CD14-positive monocyte (primary cell): ENCODE data around the gene ELAVL1. TPM values are rescaled to one million over a fixed set of nuclear protein-coding genes. Genes with fewer than 3 reads are reported as not detected.

Experiments used
- DNase-seq, 3 donors: peaks; one replicate each; pipeline ENCODE4 v3.0.0-alpha.2; 2011 to 2022
- H2AFZ ChIP-seq: 2 replicates; pipeline ENCODE4 v1.6.0; 2012; ENCODE audit warnings: mild to moderate bottlenecking, low read depth, low read length, inconsistent platforms; ENCODE audit not compliant: insufficient read depth, poor library complexity, severe bottlenecking
- H3K27ac ChIP-seq, 2 donors: 1 replicate in 1 of 2; 2 replicates in 1 of 2; pipeline ENCODE4 v1.5.1; 2012 to 2013; ENCODE audit warnings: low read length in 2 of 2, control low read depth in 1 of 2, inconsistent platforms in 1 of 2, low read depth in 1 of 2, mild to moderate bottlenecking in 1 of 2
- H3K27me3 ChIP-seq, 2 donors: one replicate each; pipeline versions ENCODE4 v1.6.0 to v1.6.1; 2011 to 2013; ENCODE audit warnings: low read length in 2 of 2; ENCODE audit not compliant: control insufficient read depth in 2 of 2, insufficient read depth in 2 of 2
- H3K36me3 ChIP-seq, 2 donors: replicated peaks in 1 of 2; 1 replicate in 1 of 2; 2 replicates in 1 of 2; pipeline versions ENCODE4 v1.5.1 to v1.6.1; 2012 to 2013; ENCODE audit warnings: low read length in 2 of 2, control low read depth in 1 of 2, inconsistent platforms in 1 of 2, mild to moderate bottlenecking in 1 of 2; ENCODE audit not compliant: insufficient read depth in 2 of 2, control insufficient read depth in 1 of 2
- H3K4me1 ChIP-seq, 2 donors: 1 replicate in 1 of 2; 2 replicates in 1 of 2; pipeline versions ENCODE4 v1.5.1 to v1.6.1; 2012 to 2013; ENCODE audit warnings: low read length in 2 of 2, control low read depth in 1 of 2, inconsistent platforms in 1 of 2, mild to moderate bottlenecking in 1 of 2, moderate library complexity in 1 of 2; ENCODE audit not compliant: insufficient read depth in 2 of 2, control insufficient read depth in 1 of 2
- H3K4me2 ChIP-seq: replicated peaks from 2 replicates; pipeline ENCODE3; 2012; ENCODE audit warnings: low read length, moderate library complexity, mild to moderate bottlenecking; ENCODE audit not compliant: poor library complexity, severe bottlenecking; ENCODE audit errors: extremely low read depth
- H3K4me3 ChIP-seq, 3 experiments: fragments of 200-600 bp in 1 of 3; sonication (generic) in 1 of 3; replicated peaks in 1 of 3; 1 replicate in 2 of 3; 2 replicates in 1 of 3; pipeline ENCODE4 v1.5.1; 2011 to 2013; ENCODE audit warnings: low read length in 3 of 3, mild to moderate bottlenecking in 3 of 3, control low read depth in 2 of 3, low read depth in 2 of 3, inconsistent platforms in 1 of 3, moderate library complexity in 1 of 3
- H3K79me2 ChIP-seq: 2 replicates; pipeline ENCODE4 v1.6.0; 2012; ENCODE audit warnings: mild to moderate bottlenecking, control low read depth, inconsistent platforms, low read length, moderate library complexity; ENCODE audit not compliant: insufficient read depth
- H3K9ac ChIP-seq: 2 replicates; pipeline ENCODE4 v1.6.0; 2017; ENCODE audit warnings: low read length, mild to moderate bottlenecking; ENCODE audit not compliant: insufficient read depth, poor library complexity, severe bottlenecking
- H3K9me3 ChIP-seq, 2 donors: replicated peaks in 1 of 2; 1 replicate in 1 of 2; 2 replicates in 1 of 2; pipeline versions ENCODE4 v1.5.1 to v1.6.1; 2012 to 2013; ENCODE audit warnings: low read length in 2 of 2, control low read depth in 1 of 2; ENCODE audit not compliant: control insufficient read depth in 1 of 2, insufficient read depth in 1 of 2
- H4K20me1 ChIP-seq: 2 replicates; pipeline ENCODE4 v1.6.0; 2012; ENCODE audit warnings: mild to moderate bottlenecking, low read length, control low read depth, moderate library complexity; ENCODE audit not compliant: insufficient read depth
- H3K27ac Mint-ChIP-seq, 7 donors: one replicate each; pipeline ENCODE4 v1.8.0; 2020; ENCODE audit warnings: mild to moderate bottlenecking in 7 of 7, mixed read lengths in 7 of 7, moderate library complexity in 6 of 7, inconsistent platforms in 2 of 7
- H3K27me3 Mint-ChIP-seq, 3 donors: one replicate each; pipeline ENCODE4 v1.8.0; 2021 to 2022; ENCODE audit warnings: low read depth in 3 of 3, mild to moderate bottlenecking in 3 of 3, mixed read lengths in 3 of 3, moderate library complexity in 3 of 3, inconsistent platforms in 1 of 3
- H3K36me3 Mint-ChIP-seq, 2 donors: one replicate each; pipeline ENCODE4 v1.8.0; 2020; ENCODE audit warnings: mixed read lengths in 2 of 2, inconsistent platforms in 1 of 2, mild to moderate bottlenecking in 1 of 2
- H3K4me1 Mint-ChIP-seq: one replicate; pipeline ENCODE4 v1.8.0; 2020; ENCODE audit warnings: mild to moderate bottlenecking, mixed read lengths
- H3K4me3 Mint-ChIP-seq, 2 donors: one replicate each; pipeline ENCODE4 v1.8.0; 2020; ENCODE audit warnings: mild to moderate bottlenecking in 2 of 2, mixed read lengths in 2 of 2, moderate library complexity in 1 of 2
- H3K9me3 Mint-ChIP-seq, 7 donors: one replicate each; pipeline ENCODE4 v1.8.0; 2020 to 2022; ENCODE audit warnings: mixed read lengths in 7 of 7, mild to moderate bottlenecking in 6 of 7, moderate library complexity in 6 of 7, inconsistent platforms in 2 of 7
- WGBS: methylation state at CpG from one replicate; pipeline ENCODE4 v1.1.5; 2013; ENCODE audit warnings: missing lambda C conversion rate; ENCODE audit not compliant: insufficient coverage; 5-methylcytosine and 5-hydroxymethylcytosine counted together
- intact Hi-C, 2 donors: fragments of 100-400 bp; cut with micrococcal nuclease; formaldehyde crosslinking; loops; one replicate each; pipeline versions ENCODE4 v1.15.0 to v1.15.1; 2023
- polyA plus RNA-seq, 3 donors: library from polyadenylated mRNA; depleted of rRNA in 1 of 3; unstranded in 2 of 3; stranded (reverse) in 1 of 3; fragments of 300-500 nt in 2 of 3; fragments of >200 nt in 1 of 3; fragmentation: Illumina TruSeq in 2 of 3; gene quantifications; 1 replicate in 2 of 3; 2 replicates in 1 of 3; pipeline ENCODE4 v1.2.3, GENCODE V29; 2012 to 2021
- TF ChIP-seq, protein P1 (sequence below): fragments of 200-600 bp; IDR thresholded peaks from one replicate; pipeline ENCODE4 v1.8.0; 2022; ENCODE audit warnings: antibody characterized with exemption, mild to moderate bottlenecking

ELAVL1 gene
- polyA plus RNA-seq, 3 donors: 25.1 to 31.1 (median 30.7) TPM

GRCh38 chr19:7908742-7909461 lies 96.5 kb downstream of the ELAVL1 start:
- Mint-ChIP-seq H3K36me3 (peaks cover 38 to 67% of the 10 kb centered on the region in 2 donors), H3K27ac (no peak overlapping the region), H3K27me3 (peaks cover 2 to 5% (median 4%) of the 10 kb centered on the region in 3 donors), H3K4me3 (no peak overlapping the region), H3K9me3 (no peaks in the 10 kb centered on the region), H3K4me1 (peaks cover 12% of the 10 kb centered on the region)
- H3K27ac ChIP-seq: no peak overlapping the region
- intact Hi-C loops: loop anchor here in 1 of 2 donors (10.0 kb wide), 1 partner anchor 274 kb away; the partner anchor contains the start of genes PCP2 and STXBP2
- H4K20me1 ChIP-seq: peaks cover 90% of the 10 kb centered on the region
- peaks cover 39% of the 10 kb centered on the region for H3K79me2 ChIP-seq
- no peaks in the 10 kb centered on the region for H3K27me3 ChIP-seq
- DNase-seq: no peak
- WGBS: 93% methylated on average over 17 of the region's 19 CpGs
- H3K4me1 ChIP-seq: peaks cover 10 to 14% of the 10 kb centered on the region in 2 donors
- H3K36me3 ChIP-seq: peaks cover 48 to 55% of the 10 kb centered on the region in 2 donors
- H3K4me2 ChIP-seq: no peak overlapping the region
- H3K4me3 ChIP-seq: no peak overlapping the region
- no peaks in the 10 kb centered on the region for H3K9me3 ChIP-seq
- no peak overlapping the region for H3K9ac ChIP-seq
- no peak overlapping the region for H2AFZ ChIP-seq
- TF ChIP-seq, protein P1, sequence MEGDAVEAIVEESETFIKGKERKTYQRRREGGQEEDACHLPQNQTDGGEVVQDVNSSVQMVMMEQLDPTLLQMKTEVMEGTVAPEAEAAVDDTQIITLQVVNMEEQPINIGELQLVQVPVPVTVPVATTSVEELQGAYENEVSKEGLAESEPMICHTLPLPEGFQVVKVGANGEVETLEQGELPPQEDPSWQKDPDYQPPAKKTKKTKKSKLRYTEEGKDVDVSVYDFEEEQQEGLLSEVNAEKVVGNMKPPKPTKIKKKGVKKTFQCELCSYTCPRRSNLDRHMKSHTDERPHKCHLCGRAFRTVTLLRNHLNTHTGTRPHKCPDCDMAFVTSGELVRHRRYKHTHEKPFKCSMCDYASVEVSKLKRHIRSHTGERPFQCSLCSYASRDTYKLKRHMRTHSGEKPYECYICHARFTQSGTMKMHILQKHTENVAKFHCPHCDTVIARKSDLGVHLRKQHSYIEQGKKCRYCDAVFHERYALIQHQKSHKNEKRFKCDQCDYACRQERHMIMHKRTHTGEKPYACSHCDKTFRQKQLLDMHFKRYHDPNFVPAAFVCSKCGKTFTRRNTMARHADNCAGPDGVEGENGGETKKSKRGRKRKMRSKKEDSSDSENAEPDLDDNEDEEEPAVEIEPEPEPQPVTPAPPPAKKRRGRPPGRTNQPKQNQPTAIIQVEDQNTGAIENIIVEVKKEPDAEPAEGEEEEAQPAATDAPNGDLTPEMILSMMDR: no peak

Other genes starting within 250 kb of the ELAVL1 start
- not detected for gene CLEC4M, start 242.4 kb downstream of the ELAVL1 start, polyA plus RNA-seq
- gene EVI5L, start 175.4 kb downstream of the ELAVL1 start, polyA plus RNA-seq: 1 to 10 TPM in 2 of 3 donors, under 1 TPM in 1; 0.76 to 5.7 (median 1.3) TPM
- not detected for gene PRR36, start 131.3 kb downstream of the ELAVL1 start, polyA plus RNA-seq
- not detected for gene LRRC8E, start 117.1 kb downstream of the ELAVL1 start, polyA plus RNA-seq
- gene MAP2K7, start 101.8 kb downstream of the ELAVL1 start, polyA plus RNA-seq: 10 to 100 TPM in 1 of 3 donors, 1 to 10 TPM in 1, under 1 TPM in 1; 0.92 to 39.5 (median 1.5) TPM
- not detected for gene TGFBR3L, start 90.8 kb downstream of the ELAVL1 start, polyA plus RNA-seq
- gene SNAPC2, start 85.3 kb downstream of the ELAVL1 start, polyA plus RNA-seq: 10 to 100 TPM; 15.7 to 27.5 (median 18.3) TPM
- gene CTXN1, start 79.5 kb downstream of the ELAVL1 start, polyA plus RNA-seq: not detected
- gene TIMM44, start 62.0 kb downstream of the ELAVL1 start, polyA plus RNA-seq: 10 to 100 TPM in 2 of 3 donors, 1 to 10 TPM in 1; 9.5 to 33.2 (median 10.4) TPM
- gene CCL25, start 47.1 kb upstream of the ELAVL1 start, polyA plus RNA-seq: not detected
- not detected for gene FBN3, start 144.0 kb upstream of the ELAVL1 start, polyA plus RNA-seq
- gene CERS4, start 203.7 kb upstream of the ELAVL1 start, polyA plus RNA-seq: 10 to 100 TPM; 11.4 to 12.1 (median 12.0) TPM